Camera-type eye (tissue), 1 donor: ENCODE results near the gene VSIG2. TPM values are rescaled to one million over a fixed set of nuclear protein-coding genes. Genes with fewer than 3 reads are reported as not detected.

Experiments used
- total RNA-seq: library from RNA; depleted of rRNA; stranded (reverse); fragments of >200 nt; gene quantifications from one replicate; pipeline ENCODE4 v1.2.3, GENCODE V29; 2014

VSIG2 gene, protein sequence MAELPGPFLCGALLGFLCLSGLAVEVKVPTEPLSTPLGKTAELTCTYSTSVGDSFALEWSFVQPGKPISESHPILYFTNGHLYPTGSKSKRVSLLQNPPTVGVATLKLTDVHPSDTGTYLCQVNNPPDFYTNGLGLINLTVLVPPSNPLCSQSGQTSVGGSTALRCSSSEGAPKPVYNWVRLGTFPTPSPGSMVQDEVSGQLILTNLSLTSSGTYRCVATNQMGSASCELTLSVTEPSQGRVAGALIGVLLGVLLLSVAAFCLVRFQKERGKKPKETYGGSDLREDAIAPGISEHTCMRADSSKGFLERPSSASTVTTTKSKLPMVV
- 0.55 TPM for total RNA-seq

DNA sequence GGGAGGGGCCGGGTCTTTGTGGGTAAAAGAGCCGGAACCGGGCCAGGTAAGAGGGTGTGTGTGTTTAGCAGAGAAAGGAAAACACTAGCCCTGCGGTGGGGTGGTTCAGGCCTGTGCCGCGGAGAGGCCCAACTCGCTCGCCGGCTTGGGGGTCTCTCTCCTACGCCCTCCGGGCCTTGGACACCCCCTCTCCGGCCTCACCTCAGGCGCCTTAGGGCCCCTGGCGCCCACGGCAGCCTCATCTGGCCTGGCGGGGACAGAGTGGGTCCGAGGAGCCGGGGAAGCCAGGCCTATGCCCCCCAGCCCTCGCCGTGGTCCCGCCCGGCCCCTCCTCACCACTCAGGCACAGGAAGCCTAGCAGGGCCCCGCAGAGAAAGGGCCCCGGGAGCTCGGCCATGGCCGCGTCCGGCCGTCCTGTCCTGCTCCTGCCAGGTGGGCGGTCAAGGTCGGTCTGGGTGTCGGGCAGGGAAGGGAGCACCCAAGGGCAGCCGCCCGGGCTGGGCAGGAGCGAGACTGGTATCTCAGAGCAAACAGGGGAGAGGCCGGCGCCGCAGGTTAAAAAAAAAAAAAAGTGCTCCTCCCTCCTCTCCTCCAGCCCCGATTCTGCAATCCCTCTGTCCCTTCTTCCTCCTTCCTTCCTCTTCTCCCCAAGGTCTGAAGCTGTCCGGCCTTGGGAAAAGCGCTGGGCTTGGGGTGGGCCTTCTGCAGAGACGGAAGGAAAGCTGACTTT lies at the start of gene VSIG2:
Gene VSIG2 (minus strand): TSS at position 515 of the 730 bp plus-strand sequence. CDS start 118 bp downstream, at position 397.

DNA sequence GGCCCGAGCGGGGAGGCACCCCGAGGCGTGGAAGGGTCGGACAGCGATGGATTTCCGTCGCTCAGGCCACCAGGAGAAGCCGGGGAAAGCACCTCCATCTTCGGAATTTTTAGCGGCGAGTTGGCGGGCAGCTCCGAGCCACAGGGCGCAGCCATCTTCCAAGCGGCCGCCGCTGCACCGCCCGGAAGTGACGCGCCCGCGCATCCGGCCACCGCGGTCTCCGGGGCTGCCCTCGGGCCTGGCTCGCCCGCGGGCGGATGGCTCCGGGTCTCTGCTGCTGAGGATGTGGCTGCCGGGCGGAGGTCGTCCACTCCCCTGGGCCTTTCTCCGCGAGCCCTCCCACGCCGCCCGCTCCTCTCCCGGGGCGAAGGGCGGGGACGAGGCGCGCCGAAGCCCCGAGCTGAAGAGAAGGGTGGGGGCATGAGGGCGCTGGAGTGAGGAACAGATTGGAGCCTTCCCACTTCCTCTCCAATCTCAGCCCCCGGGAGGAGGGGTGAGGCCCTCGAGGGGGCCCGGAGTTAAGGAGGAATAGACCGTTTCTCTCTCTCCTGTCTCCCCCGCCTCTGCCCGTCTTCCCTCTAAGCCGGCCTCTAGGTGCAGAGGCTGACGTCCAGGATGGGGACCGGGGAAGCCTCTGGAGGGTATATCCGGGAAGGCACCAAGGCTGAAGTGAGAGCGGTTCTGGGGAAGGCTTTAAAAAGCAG lies 48.3 kb upstream of the VSIG2 start, which contains the start of gene MSANTD2:
Gene MSANTD2 (minus strand): TSS at position 181 of the 704 bp plus-strand sequence. CDS start 26 bp downstream, at position 155.

DNA sequence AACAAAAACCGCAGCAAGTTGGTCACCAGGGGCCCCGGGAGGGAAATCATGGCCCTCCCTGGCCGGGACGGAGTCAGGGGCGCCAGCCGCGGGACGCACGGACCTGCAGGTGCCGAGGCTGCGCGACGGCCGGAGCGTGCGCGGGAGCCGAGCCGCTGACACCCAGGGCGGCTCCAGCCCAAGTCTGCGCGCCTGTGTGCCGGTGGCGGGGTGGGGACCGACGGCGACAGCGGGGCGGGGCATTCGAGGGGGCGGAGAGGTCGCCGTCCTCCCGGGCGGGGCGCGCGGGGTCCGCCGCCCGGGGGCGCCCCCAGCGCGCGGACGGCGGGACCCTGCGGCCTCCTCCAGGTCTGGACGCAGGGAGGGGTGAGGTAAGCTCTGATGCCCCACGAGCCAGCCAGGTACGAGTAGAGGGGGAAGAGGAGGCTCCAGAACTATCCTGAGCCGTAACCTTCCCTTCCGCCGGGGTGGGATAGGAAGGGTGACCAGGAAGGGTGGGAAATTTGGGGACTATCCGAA lies 10.1 kb upstream of the VSIG2 start, which contains the start of gene ESAM:
Gene ESAM (minus strand): TSS at position 186 of the 519 bp plus-strand sequence. CDS start 136 bp downstream, at position 50.

DNA sequence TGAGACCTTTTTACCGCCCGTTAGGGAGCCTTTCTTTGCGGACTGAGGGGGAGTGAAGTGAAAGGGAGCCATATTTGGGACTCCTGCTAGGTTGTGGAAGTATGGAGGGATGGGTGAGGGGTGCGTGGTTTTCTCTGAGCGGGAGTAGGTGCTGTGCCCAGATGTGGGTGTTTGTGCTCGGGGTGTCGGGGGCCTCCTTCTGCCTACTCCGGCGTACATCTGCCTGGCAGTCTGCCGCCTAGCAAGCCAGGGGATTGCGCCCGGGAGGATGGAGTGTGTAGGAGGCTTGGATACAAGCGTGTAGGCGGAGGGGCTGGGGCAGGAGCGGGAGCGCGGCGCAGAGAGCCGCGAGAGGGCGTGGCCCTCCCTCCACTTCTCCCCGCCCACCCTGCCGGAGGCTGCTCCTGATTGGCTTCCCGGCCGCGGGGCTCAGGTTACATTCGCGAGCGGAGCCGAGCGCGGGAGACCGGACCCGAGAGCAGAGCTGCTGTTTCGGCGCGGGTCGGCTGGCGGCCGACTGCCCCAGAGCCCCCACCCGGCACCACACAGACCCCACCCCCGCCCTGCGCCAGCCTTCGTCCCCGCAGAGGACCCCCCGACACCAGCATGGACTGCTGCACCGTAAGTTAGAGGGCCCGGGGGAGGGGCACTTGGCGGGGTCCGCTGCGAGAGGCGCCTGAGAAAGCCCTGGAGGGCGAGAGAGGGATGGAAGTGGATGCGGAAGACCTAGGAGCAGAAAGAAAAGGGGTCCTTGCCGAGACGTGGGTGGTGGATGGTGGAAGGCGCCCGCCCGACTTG lies 12.4 kb downstream of the VSIG2 start, which contains the start of gene NRGN:
Gene NRGN (plus strand): TSS at position 464 of the 798 bp plus-strand sequence. CDS start 143 bp downstream, at position 607.

Other genes with a start within 250 kb of the VSIG2 start
- not detected for gene OR8B12, start 208.6 kb downstream of the VSIG2 start, total RNA-seq
- gene OR8A1, start 182.3 kb downstream of the VSIG2 start, total RNA-seq, result not detected
- gene PANX3, start 140.8 kb downstream of the VSIG2 start, total RNA-seq, result not detected
- gene TBRG1, start 129.4 kb downstream of the VSIG2 start, total RNA-seq, result 24.1 TPM
- gene SIAE, start 78.5 kb downstream of the VSIG2 start, total RNA-seq, result 7.4 TPM
- 7.8 TPM for gene SPA17, start 78.4 kb downstream of the VSIG2 start, total RNA-seq
- 1.2 TPM for gene NRGN, start 12.3 kb downstream of the VSIG2 start, total RNA-seq
- 25.6 TPM for gene ESAM, start 10.0 kb upstream of the VSIG2 start, total RNA-seq
- gene MSANTD2, start 48.2 kb upstream of the VSIG2 start, total RNA-seq, result 36.9 TPM
- 17.6 TPM for gene ROBO3, start 113.2 kb upstream of the VSIG2 start, total RNA-seq
- gene ROBO4, start 145.6 kb upstream of the VSIG2 start, total RNA-seq, result 17.7 TPM
- not detected for gene HEPN1, start 167.0 kb upstream of the VSIG2 start, total RNA-seq
- 1.1 TPM for gene HEPACAM, start 183.8 kb upstream of the VSIG2 start, total RNA-seq
- 5.2 TPM for gene CCDC15, start 201.9 kb upstream of the VSIG2 start, total RNA-seq